ENCODE data around the gene RNU6-7. TPM values are rescaled to one million over a fixed set of nuclear protein-coding genes. Genes with fewer than 3 reads are reported as not detected.
A peak's percentile ranks its signal among the peaks of the same experiment; 100 is the strongest.

The RNU6-7 gene
- total RNA-seq (not detected in 2 replicates), polyA plus RNA-seq (not detected in 2 replicates)

DNA sequence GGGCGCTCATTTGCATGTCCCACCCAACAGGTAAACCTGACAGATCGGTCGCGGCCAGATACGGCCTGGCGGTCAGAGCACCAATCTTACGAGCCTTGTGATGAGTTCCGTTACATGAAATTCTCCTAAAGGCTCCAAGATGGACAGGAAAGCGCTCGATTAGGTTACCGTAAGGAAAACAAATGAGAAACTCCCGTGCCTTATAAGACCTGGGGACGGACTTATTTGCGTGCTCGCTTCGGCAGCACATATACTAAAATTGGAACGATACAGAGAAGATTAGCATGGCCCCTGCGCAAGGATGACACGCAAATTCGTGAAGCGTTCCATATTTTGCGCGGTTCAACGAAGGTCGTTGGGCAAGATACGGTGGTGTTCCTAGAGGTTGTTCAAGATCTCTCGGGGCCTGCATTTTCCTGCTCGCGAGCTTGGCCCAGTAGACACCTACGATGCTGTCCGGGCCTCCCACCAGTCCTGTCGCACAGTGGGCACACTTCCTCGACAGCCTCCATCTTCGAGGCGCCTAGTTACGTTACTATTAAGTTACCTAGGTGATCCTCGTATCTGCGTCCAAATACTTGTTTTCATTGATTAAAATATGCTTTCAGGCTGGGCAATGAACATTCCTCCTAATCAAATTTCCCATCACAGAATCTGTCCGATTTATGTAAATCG is at the start of gene RNU6-7:
Gene RNU6-7, plus strand, starts transcription at position 230 of the 675 bp plus-strand sequence.
- peak; percentile 43 for DNase-seq (ENCODE audit: low spot score)
- Histone ChIP-seq H3K9me2 (replicated peaks; ENCODE audit: insufficient read depth) (no peaks in the 10 kb centered on the region), H3K27ac (peak within 1 kb of the TSS; percentile 98), H3K4me2 (peak within 1 kb of the TSS; percentile 86), H3K36me3 (replicated peaks; ENCODE audit: insufficient read depth, low read depth) (no peaks in the 10 kb centered on the region), H3K27me3 (no peaks in the 10 kb centered on the region), H3K4me1 (ENCODE audit: insufficient read depth) (peaks cover 5% of the 10 kb centered on the region), H2AFZ (peak within 1 kb of the TSS; percentile 88), H3K4me3 (peak within 1 kb of the TSS; percentile 65), H4K20me1 (ENCODE audit: insufficient read depth, poor library complexity, severe bottlenecking) (no peaks in the 10 kb centered on the region), H3K79me2 (no peaks in the 10 kb centered on the region), H3K9me3 (ENCODE audit: low read depth) (no peaks in the 10 kb centered on the region)
- TF ChIP-seq EZH2phosphoT487 (IDR thresholded peaks at IDR 0.05; ENCODE audit: low read depth, severe bottlenecking, unreplicated experiment) (no peak), EZH2 (IDR thresholded peaks at IDR 0.05; ENCODE audit: borderline replicate concordance) (no peak)
- TF ChIP-seq, protein P1, sequence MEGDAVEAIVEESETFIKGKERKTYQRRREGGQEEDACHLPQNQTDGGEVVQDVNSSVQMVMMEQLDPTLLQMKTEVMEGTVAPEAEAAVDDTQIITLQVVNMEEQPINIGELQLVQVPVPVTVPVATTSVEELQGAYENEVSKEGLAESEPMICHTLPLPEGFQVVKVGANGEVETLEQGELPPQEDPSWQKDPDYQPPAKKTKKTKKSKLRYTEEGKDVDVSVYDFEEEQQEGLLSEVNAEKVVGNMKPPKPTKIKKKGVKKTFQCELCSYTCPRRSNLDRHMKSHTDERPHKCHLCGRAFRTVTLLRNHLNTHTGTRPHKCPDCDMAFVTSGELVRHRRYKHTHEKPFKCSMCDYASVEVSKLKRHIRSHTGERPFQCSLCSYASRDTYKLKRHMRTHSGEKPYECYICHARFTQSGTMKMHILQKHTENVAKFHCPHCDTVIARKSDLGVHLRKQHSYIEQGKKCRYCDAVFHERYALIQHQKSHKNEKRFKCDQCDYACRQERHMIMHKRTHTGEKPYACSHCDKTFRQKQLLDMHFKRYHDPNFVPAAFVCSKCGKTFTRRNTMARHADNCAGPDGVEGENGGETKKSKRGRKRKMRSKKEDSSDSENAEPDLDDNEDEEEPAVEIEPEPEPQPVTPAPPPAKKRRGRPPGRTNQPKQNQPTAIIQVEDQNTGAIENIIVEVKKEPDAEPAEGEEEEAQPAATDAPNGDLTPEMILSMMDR (IDR thresholded peaks at IDR 0.05; ENCODE audit: poor library complexity), result no peak
- WGBS (ENCODE audit: low lambda C conversion rate, missing lambda C conversion rate), result 3% methylated on average over 40 of the region's 40 CpGs

DNA sequence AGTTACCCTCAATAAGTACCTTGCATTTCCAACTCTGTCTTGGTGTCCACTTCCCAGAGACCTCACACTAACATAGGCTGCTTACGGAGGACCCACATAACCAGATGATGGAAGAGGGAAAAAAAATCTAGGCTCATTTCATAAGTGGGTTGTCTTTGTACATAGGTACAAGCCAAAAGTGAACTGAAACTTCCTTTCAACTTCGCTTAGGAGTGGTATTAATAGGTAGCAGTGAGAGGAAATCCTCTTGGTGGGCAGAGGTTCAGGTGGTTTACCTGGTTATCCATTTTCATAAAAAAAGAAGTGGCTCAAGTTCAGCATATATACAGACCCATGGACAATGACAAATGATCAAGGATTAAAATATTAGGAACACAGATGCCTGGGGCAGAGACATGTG is 35.8 kb upstream of the RNU6-7 start:
- WGBS (ENCODE audit: low lambda C conversion rate, missing lambda C conversion rate), result 88% methylated on average over 2 of the region's 2 CpGs
- no peaks in the 10 kb centered on the region for H3K79me2 ChIP-seq
- no peaks in the 10 kb centered on the region for H3K36me3 ChIP-seq (replicated peaks; ENCODE audit: insufficient read depth, low read depth)
- TF ChIP-seq, protein P1 (IDR thresholded peaks at IDR 0.05; ENCODE audit: poor library complexity), result no peak
- no peak overlapping the region for H2AFZ ChIP-seq
- no peaks in the 10 kb centered on the region for H4K20me1 ChIP-seq (ENCODE audit: insufficient read depth, poor library complexity, severe bottlenecking)
- no peaks in the 10 kb centered on the region for H3K4me1 ChIP-seq (ENCODE audit: insufficient read depth)
- no peak for DNase-seq (ENCODE audit: low spot score)
- no peak overlapping the region for H3K4me2 ChIP-seq
- no peak overlapping the region for H3K27ac ChIP-seq
- no peak overlapping the region for H3K4me3 ChIP-seq
- no peaks in the 10 kb centered on the region for H3K9me2 ChIP-seq (replicated peaks; ENCODE audit: insufficient read depth)
- no peaks in the 10 kb centered on the region for H3K27me3 ChIP-seq
- H3K9me3 ChIP-seq (ENCODE audit: low read depth), result no peaks in the 10 kb centered on the region

DNA sequence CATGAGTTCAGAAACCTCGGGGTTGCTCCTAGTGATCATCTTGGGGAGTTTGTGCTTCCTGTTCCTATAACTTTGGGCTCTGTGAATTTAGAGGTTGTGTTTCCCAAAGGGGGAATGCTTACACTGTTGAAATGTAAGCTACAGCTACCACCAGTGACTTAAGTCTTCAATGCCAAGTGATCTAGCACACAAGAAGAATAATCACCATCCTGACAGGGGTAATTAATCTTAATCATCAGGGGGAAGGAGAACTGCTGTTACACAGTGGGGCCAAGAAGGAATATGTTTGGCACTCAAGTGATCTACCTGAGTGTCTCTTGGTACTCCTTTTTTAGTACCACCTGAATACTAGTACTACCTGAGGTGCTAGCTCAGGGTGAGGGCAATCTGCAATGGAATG is 34.9 kb upstream of the RNU6-7 start:
- Histone ChIP-seq H3K79me2 (no peaks in the 10 kb centered on the region), H4K20me1 (ENCODE audit: insufficient read depth, poor library complexity, severe bottlenecking) (no peaks in the 10 kb centered on the region), H3K27ac (no peak overlapping the region), H3K9me2 (replicated peaks; ENCODE audit: insufficient read depth) (no peaks in the 10 kb centered on the region), H3K27me3 (no peaks in the 10 kb centered on the region), H3K4me2 (no peak overlapping the region), H3K4me1 (ENCODE audit: insufficient read depth) (no peaks in the 10 kb centered on the region), H3K4me3 (no peak overlapping the region), H3K9me3 (ENCODE audit: low read depth) (no peaks in the 10 kb centered on the region), H3K36me3 (replicated peaks; ENCODE audit: insufficient read depth, low read depth) (no peaks in the 10 kb centered on the region), H2AFZ (no peak overlapping the region)
- TF ChIP-seq EZH2phosphoT487 (IDR thresholded peaks at IDR 0.05; ENCODE audit: low read depth, severe bottlenecking, unreplicated experiment), result no peak
- TF ChIP-seq EZH2 (IDR thresholded peaks at IDR 0.05; ENCODE audit: borderline replicate concordance), result no peak
- TF ChIP-seq, protein P1 (IDR thresholded peaks at IDR 0.05; ENCODE audit: poor library complexity), result no peak
- 91% methylated on average over 1 of the region's 1 CpG for WGBS (ENCODE audit: low lambda C conversion rate, missing lambda C conversion rate)
- no peak for DNase-seq (ENCODE audit: low spot score)

Data from hepatocyte (in vitro differentiated cells).